Measurements from ENCODE around the gene ANKRD13A.
"Not testable (repeated sequence)": the region's sequence is repeated elsewhere in the genome, so short reads cannot be mapped to it uniquely, and the experiment has no call there.

ANKRD13A gene

GRCh38 chr12:110007881-110008280 lies 8.7 kb downstream of the ANKRD13A start:
- no peak for DNase-seq (ENCODE audit: low spot score)

- not testable (repeated sequence) for DNase-seq (ENCODE audit: low spot score)
Measured at GRCh38 chr12:110008681-110009398, 9.6 kb downstream of the ANKRD13A start.

- no peak for DNase-seq (ENCODE audit: low spot score)
Measured at GRCh38 chr12:110010853-110011723, 11.9 kb downstream of the ANKRD13A start.

- DNase-seq (ENCODE audit: low spot score) = no peak
Measured at GRCh38 chr12:110012137-110012536, 12.9 kb downstream of the ANKRD13A start.

- no peak for DNase-seq (ENCODE audit: low spot score)
Measured at GRCh38 chr12:110012659-110013058, 13.4 kb downstream of the ANKRD13A start.

GRCh38 chr12:110015132-110015531 lies 15.9 kb downstream of the ANKRD13A start:
- no peak for DNase-seq (ENCODE audit: low spot score)

- no peak for DNase-seq (ENCODE audit: low spot score)
Measured at GRCh38 chr12:110020956-110021355, 21.7 kb downstream of the ANKRD13A start.

- DNase-seq (ENCODE audit: low spot score) = no peak
Measured at GRCh38 chr12:110023059-110023980, 24.1 kb downstream of the ANKRD13A start.

- DNase-seq (ENCODE audit: low spot score) = no peak
Measured at GRCh38 chr12:110024051-110024450, 24.8 kb downstream of the ANKRD13A start.

- DNase-seq (ENCODE audit: low spot score) = no peak
Measured at GRCh38 chr12:110028323-110028722, 29.1 kb downstream of the ANKRD13A start.

- DNase-seq (ENCODE audit: low spot score) = no peak
Measured at GRCh38 chr12:110029290-110029815, 30.1 kb downstream of the ANKRD13A start.

GRCh38 chr12:110033888-110034287 lies 34.7 kb downstream of the ANKRD13A start:
- DNase-seq (ENCODE audit: low spot score) = no peak

GRCh38 chr12:110035534-110036104 lies 36.4 kb downstream of the ANKRD13A start:
- no peak for DNase-seq (ENCODE audit: low spot score)

- DNase-seq (ENCODE audit: low spot score) = no peak
Measured at GRCh38 chr12:110037315-110037714, 38.1 kb downstream of the ANKRD13A start.

- DNase-seq (ENCODE audit: low spot score) = no peak
Measured at GRCh38 chr12:110038741-110039084, 39.5 kb downstream of the ANKRD13A start.

GRCh38 chr12:110039085-110039807 lies 40.0 kb downstream of the ANKRD13A start:
- peak; percentile 20 for DNase-seq (ENCODE audit: low spot score)

GRCh38 chr12:110042264-110042663 lies 43.0 kb downstream of the ANKRD13A start:
- DNase-seq (ENCODE audit: low spot score) = no peak

- DNase-seq (ENCODE audit: low spot score) = no peak
Measured at GRCh38 chr12:110046451-110047187, 47.4 kb downstream of the ANKRD13A start.

- no peak for DNase-seq (ENCODE audit: low spot score)
Measured at GRCh38 chr12:110047297-110047940, 48.2 kb downstream of the ANKRD13A start.
